HEK293 (cell line): ENCODE results near the gene MTX1.

ENCODE experiments used
- CTCF ChIP-seq: fragments of 450-650 bp; formaldehyde crosslinking; IDR thresholded peaks from 2 replicates; pipeline ENCODE4 v1.5.1; 2016; ENCODE audit warnings: missing biosample characterization, missing genetic modification characterization
- GLIS1 ChIP-seq: fragments of 450-650 bp; formaldehyde crosslinking; IDR thresholded peaks from 2 replicates; pipeline ENCODE4 v1.5.1; 2016; ENCODE audit warnings: missing biosample characterization, missing genetic modification characterization
- SALL2 ChIP-seq: fragments of 450-650 bp; formaldehyde crosslinking; IDR thresholded peaks from 2 replicates; pipeline ENCODE4 v1.5.0; 2017; ENCODE audit warnings: missing biosample characterization, mild to moderate bottlenecking, missing genetic modification characterization, borderline replicate concordance
- YY1 ChIP-seq: fragments of 450-650 bp; formaldehyde crosslinking; IDR thresholded peaks from 2 replicates; pipeline ENCODE4 v1.5.1; 2018; ENCODE audit warnings: missing biosample characterization, missing genetic modification characterization
- ZNF114 ChIP-seq: fragments of 450-650 bp; formaldehyde crosslinking; IDR thresholded peaks from 2 replicates; pipeline ENCODE4 v1.5.0; 2017; ENCODE audit warnings: missing biosample characterization, missing genetic modification characterization
- ZNF140 ChIP-seq: fragments of 450-650 bp; formaldehyde crosslinking; IDR thresholded peaks from 2 replicates; pipeline ENCODE4 v1.5.1; 2016; ENCODE audit warnings: missing biosample characterization, missing genetic modification characterization
- ZNF175 ChIP-seq: fragments of 450-650 bp; formaldehyde crosslinking; IDR thresholded peaks from 2 replicates; pipeline ENCODE4 v1.5.1; 2016; ENCODE audit warnings: missing biosample characterization, missing genetic modification characterization
- ZNF354C ChIP-seq: fragments of 450-650 bp; formaldehyde crosslinking; IDR thresholded peaks from 2 replicates; pipeline ENCODE4 v1.5.1; 2016; ENCODE audit warnings: missing biosample characterization, missing genetic modification characterization, low read depth, borderline replicate concordance
- ZNF37A ChIP-seq: fragments of 450-650 bp; IDR thresholded peaks from 2 replicates; pipeline ENCODE4 v1.5.1; 2018; ENCODE audit warnings: missing biosample characterization, missing genetic modification characterization
- ZNF426 ChIP-seq: fragments of 450-650 bp; formaldehyde crosslinking; IDR thresholded peaks from 2 replicates; pipeline ENCODE4 v1.5.1; 2017; ENCODE audit warnings: missing biosample characterization, missing genetic modification characterization, mild to moderate bottlenecking, inconsistent platforms, moderate library complexity
- ZNF555 ChIP-seq: fragments of 450-650 bp; formaldehyde crosslinking; conservative IDR thresholded peaks from 2 replicates; pipeline ENCODE4 v1.5.1; 2017; ENCODE audit warnings: missing biosample characterization, mild to moderate bottlenecking, missing genetic modification characterization, inconsistent platforms
- ZNF600 ChIP-seq: fragments of 450-650 bp; formaldehyde crosslinking; IDR thresholded peaks from 2 replicates; pipeline ENCODE4 v1.5.1; 2016; ENCODE audit warnings: missing biosample characterization, missing genetic modification characterization
- ZNF629 ChIP-seq: fragments of 450-650 bp; formaldehyde crosslinking; IDR thresholded peaks from 2 replicates; pipeline ENCODE4 v1.5.1; 2017; ENCODE audit warnings: missing biosample characterization, missing genetic modification characterization
- ZSCAN5A ChIP-seq: fragments of 450-650 bp; formaldehyde crosslinking; IDR thresholded peaks from 2 replicates; pipeline ENCODE4 v1.5.1; 2016; ENCODE audit warnings: missing biosample characterization, missing genetic modification characterization

GRCh38 chr1:155227261-155228095 lies 19.0 kb downstream of the MTX1 start:
- TF ChIP-seq CTCF, result no peak
- no peak for TF ChIP-seq ZNF175 (tag by site-specific recombination)
- TF ChIP-seq ZNF114 (tag by site-specific recombination), result no peak
- no peak for TF ChIP-seq ZNF354C (tag by site-specific recombination)
- peak; percentile 75 for TF ChIP-seq GLIS1 (tag by site-specific recombination)
- no peak for TF ChIP-seq ZNF555
- no peak for TF ChIP-seq ZNF37A (tag by site-specific recombination)
- peak; percentile 32; the same call in 1 of the 2 replicates for TF ChIP-seq YY1 (tag by site-specific recombination)
- TF ChIP-seq ZNF600 (tag by site-specific recombination), result no peak
- TF ChIP-seq ZNF140 (tag by site-specific recombination), result no peak
- no peak for TF ChIP-seq ZSCAN5A (tag by site-specific recombination)
- TF ChIP-seq SALL2, result no peak
- peak; percentile 41; the same call in 1 of the 2 replicates for TF ChIP-seq ZNF629 (tag by site-specific recombination)
- no peak for TF ChIP-seq ZNF426 (tag by site-specific recombination)
